H9 (cell line): ENCODE measurements around the gene TMEM30B. TPM values are rescaled to one million over a fixed set of nuclear protein-coding genes. Genes with fewer than 3 reads are reported as not detected.

ENCODE experiments used
- DNase-seq: peaks from one replicate; pipeline ENCODE4 v3.0.0-alpha.2; 2017
- H2AFZ ChIP-seq: one replicate; pipeline ENCODE4 v1.6.1; 2013; ENCODE audit warnings: mild to moderate bottlenecking, low read length, control low read depth, moderate library complexity
- H2AK5ac ChIP-seq: 2 replicates; pipeline ENCODE4 v1.6.1; 2013; ENCODE audit warnings: low read length, control low read depth, mixed read lengths; ENCODE audit not compliant: insufficient read length
- H2BK120ac ChIP-seq: one replicate; pipeline ENCODE4 v1.6.1; 2013; ENCODE audit warnings: low read depth, mild to moderate bottlenecking, low read length, control low read depth, inconsistent platforms; ENCODE audit not compliant: poor library complexity, severe bottlenecking
- H2BK12ac ChIP-seq: 2 replicates; pipeline ENCODE4 v1.6.1; 2013; ENCODE audit warnings: low read length, control low read depth, mixed read lengths, low read depth; ENCODE audit not compliant: insufficient read length
- H2BK15ac ChIP-seq: 2 replicates; pipeline ENCODE4 v1.6.1; 2013; ENCODE audit warnings: low read depth, low read length, control low read depth
- H2BK20ac ChIP-seq: one replicate; pipeline ENCODE4 v1.6.1; 2013; ENCODE audit warnings: low read depth, mild to moderate bottlenecking, low read length, control low read depth, inconsistent platforms; ENCODE audit not compliant: poor library complexity, severe bottlenecking
- H2BK5ac ChIP-seq: 2 replicates; pipeline ENCODE4 v1.6.1; 2013; ENCODE audit warnings: low read length, control low read depth, mixed read lengths; ENCODE audit not compliant: insufficient read length
- H3K14ac ChIP-seq: 2 replicates; pipeline ENCODE4 v1.6.1; 2013; ENCODE audit warnings: low read length, control low read depth; ENCODE audit not compliant: insufficient read depth
- H3K18ac ChIP-seq: 2 replicates; pipeline ENCODE4 v1.6.1; 2013; ENCODE audit warnings: low read depth, mild to moderate bottlenecking, mixed read lengths, low read length, control low read depth; ENCODE audit not compliant: insufficient read length
- H3K23ac ChIP-seq: 2 replicates; pipeline ENCODE4 v1.6.1; 2013; ENCODE audit warnings: low read length, control low read depth, mixed read lengths, low read depth; ENCODE audit not compliant: insufficient read length
- H3K23me2 ChIP-seq: 2 replicates; pipeline ENCODE4 v1.6.1; 2013; ENCODE audit warnings: low read depth, mild to moderate bottlenecking, mixed read lengths, low read length, control low read depth; ENCODE audit not compliant: insufficient read length, poor library complexity, severe bottlenecking
- H3K27ac ChIP-seq: 2 replicates; pipeline ENCODE4 v1.5.1; 2013; ENCODE audit warnings: low read length, control low read depth, mixed read lengths, low read depth; ENCODE audit not compliant: insufficient read length
- H3K27me3 ChIP-seq: 2 replicates; pipeline ENCODE4 v1.6.1; 2013; ENCODE audit warnings: low read length, control low read depth, inconsistent platforms; ENCODE audit not compliant: insufficient read depth
- H3K4ac ChIP-seq: 2 replicates; pipeline ENCODE4 v1.6.1; 2013; ENCODE audit warnings: low read depth, mild to moderate bottlenecking, control low read depth, inconsistent platforms, low read length, moderate library complexity
- H3K4me1 ChIP-seq: 2 replicates; pipeline ENCODE4 v1.6.1; 2013; ENCODE audit warnings: low read length, control low read depth, inconsistent platforms; ENCODE audit not compliant: insufficient read depth
- H3K4me2 ChIP-seq: 2 replicates; pipeline ENCODE4 v1.6.1; 2013; ENCODE audit warnings: low read length, control low read depth, mixed read lengths; ENCODE audit not compliant: insufficient read length, insufficient read depth
- H3K56ac ChIP-seq: 2 replicates; pipeline ENCODE4 v1.6.1; 2013; ENCODE audit warnings: low read depth, mild to moderate bottlenecking, mixed read lengths, low read length, control low read depth; ENCODE audit not compliant: insufficient read length
- H3K79me1 ChIP-seq: 2 replicates; pipeline ENCODE4 v1.6.1; 2013; ENCODE audit warnings: low read depth, mild to moderate bottlenecking, moderate library complexity, low read length, control low read depth, inconsistent platforms; ENCODE audit not compliant: insufficient read depth, poor library complexity, severe bottlenecking
- H3K79me2 ChIP-seq: 2 replicates; pipeline ENCODE4 v1.6.1; 2013; ENCODE audit warnings: low read length, control low read depth, inconsistent platforms; ENCODE audit not compliant: insufficient read depth
- H3K9ac ChIP-seq: 2 replicates; pipeline ENCODE4 v1.6.1; 2013; ENCODE audit warnings: low read length, control low read depth, mixed read lengths; ENCODE audit not compliant: insufficient read length; ENCODE audit errors: extremely low read depth
- H3K9me3 ChIP-seq: one replicate; pipeline ENCODE4 v1.6.1; 2013; ENCODE audit warnings: low read depth, low read length, inconsistent platforms; ENCODE audit not compliant: control insufficient read depth
- H3T11ph ChIP-seq: one replicate; pipeline ENCODE4 v1.6.1; 2013; ENCODE audit warnings: mild to moderate bottlenecking, low read length, control low read depth, inconsistent platforms
- H4K20me1 ChIP-seq: one replicate; pipeline ENCODE4 v1.6.1; 2013; ENCODE audit not compliant: control insufficient read depth, insufficient read length, insufficient read depth
- H4K5ac ChIP-seq: 2 replicates; pipeline ENCODE4 v1.6.1; 2013; ENCODE audit warnings: low read depth, mild to moderate bottlenecking, mixed read lengths, low read length, control low read depth; ENCODE audit not compliant: insufficient read length
- H4K8ac ChIP-seq: replicated peaks from 2 replicates; pipeline ENCODE4 v1.6.1; 2013; ENCODE audit warnings: low read length, control low read depth, mixed read lengths, low read depth; ENCODE audit not compliant: insufficient read length
- H4K91ac ChIP-seq: 2 replicates; pipeline ENCODE4 v1.6.1; 2013; ENCODE audit warnings: low read depth, mild to moderate bottlenecking, moderate library complexity, mixed read lengths, low read length, control low read depth; ENCODE audit not compliant: insufficient read length
- H3K27ac Mint-ChIP-seq, 3 experiments: 2 replicates in 2 of 3; 3 replicates in 1 of 3; pipeline ENCODE4 v1.8.0; 2020 to 2021; ENCODE audit warnings: mixed read lengths in 3 of 3, mild to moderate bottlenecking in 1 of 3, moderate library complexity in 1 of 3
- H3K27me3 Mint-ChIP-seq: 2 replicates; pipeline ENCODE4 v1.8.0; 2021; ENCODE audit warnings: low read depth, mild to moderate bottlenecking, moderate library complexity, mixed read lengths
- H3K36me3 Mint-ChIP-seq, 3 experiments: 2 replicates in 2 of 3; 3 replicates in 1 of 3; pipeline ENCODE4 v1.8.0; 2020 to 2021; ENCODE audit warnings: low read depth in 3 of 3, mixed read lengths in 3 of 3; ENCODE audit not compliant: insufficient read depth in 1 of 3
- H3K4me1 Mint-ChIP-seq, 2 experiments: 2 replicates each; pipeline ENCODE4 v1.8.0; 2020; ENCODE audit warnings: mixed read lengths in 2 of 2
- H3K4me3 Mint-ChIP-seq, 2 experiments: 2 replicates in 1 of 2; 3 replicates in 1 of 2; pipeline ENCODE4 v1.8.0; 2020 to 2021; ENCODE audit warnings: mild to moderate bottlenecking in 2 of 2, mixed read lengths in 2 of 2, moderate library complexity in 1 of 2
- H3K9me3 Mint-ChIP-seq, 2 experiments: 2 replicates in 1 of 2; 3 replicates in 1 of 2; pipeline ENCODE4 v1.8.0; 2020; ENCODE audit warnings: mild to moderate bottlenecking in 2 of 2, mixed read lengths in 2 of 2, moderate library complexity in 1 of 2
- WGBS: extraction: QIAGEN DNeasy Blood & Tissue Kit; methylation state at CpG from one replicate; pipeline ENCODE4 v1.1.7; 2013; ENCODE audit warnings: missing lambda C conversion rate, low lambda C conversion rate, mixed read lengths; ENCODE audit not compliant: insufficient read length; ENCODE audit errors: extremely low coverage; 5-methylcytosine and 5-hydroxymethylcytosine counted together
- total RNA-seq: library from RNA; stranded (reverse); gene quantifications from 2 replicates; pipeline ENCODE4 v1.2.1, GENCODE V29; 2021
- TF ChIP-seq, protein P1 (sequence below): fragments of 200-600 bp; sonication (generic); conservative IDR thresholded peaks from 3 replicates; pipeline ENCODE4 v1.8.0; 2021; ENCODE audit warnings: antibody characterized with exemption, mild to moderate bottlenecking

Gene TMEM30B
- total RNA-seq, 1 experiment from 2014 or later = 12.2 TPM

DNA sequence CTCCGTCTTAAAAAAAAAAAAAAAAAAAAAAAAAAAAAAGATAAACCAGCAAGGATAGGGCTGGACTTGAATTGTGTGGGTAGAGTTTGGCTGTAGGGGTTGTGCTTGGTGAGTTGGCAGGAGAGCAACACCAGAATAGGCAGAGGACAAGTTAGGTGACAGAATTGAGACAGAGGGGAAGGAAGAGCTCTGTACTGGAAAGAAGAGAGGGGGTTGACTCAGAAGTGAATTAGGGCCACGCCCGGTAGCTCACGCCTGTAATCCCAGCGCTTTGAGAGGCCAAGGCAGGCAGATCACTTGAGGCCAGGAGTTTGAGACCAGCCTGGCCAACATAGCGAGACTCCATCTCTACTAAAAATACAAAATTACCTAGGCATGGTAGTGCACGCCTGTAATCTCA is 6.1 kb upstream of the TMEM30B start:
- H3K23ac ChIP-seq = no peak overlapping the region
- no peak overlapping the region for H3K56ac ChIP-seq
- H3K79me2 ChIP-seq = no peaks in the 10 kb centered on the region
- WGBS = no CpG with 5 or more reads among the region's 7 CpGs
- no peaks in the 10 kb centered on the region for H3K79me1 ChIP-seq
- no peaks in the 10 kb centered on the region for H3K9me3 ChIP-seq
- H4K91ac ChIP-seq = no peak overlapping the region
- H3K4me1 ChIP-seq = no peaks in the 10 kb centered on the region
- H3K23me2 ChIP-seq = no peaks in the 10 kb centered on the region
- no peak overlapping the region for H2AFZ ChIP-seq
- H3K14ac ChIP-seq = no peak overlapping the region
- H3T11ph ChIP-seq = no peak overlapping the region
- Mint-ChIP-seq H3K4me1 (peaks cover 0 to 6% of the 10 kb centered on the region in 2 experiments; a peak in 1 of 4 replicates), H3K36me3 (no peaks in the 10 kb centered on the region), H3K4me3 (no peak overlapping the region), H3K27ac (no peak overlapping the region; a peak in 1 of 7 replicates), H3K9me3 (no peaks in the 10 kb centered on the region), H3K27me3 (no peaks in the 10 kb centered on the region; the same call in 1 of the 2 replicates)
- H3K4ac ChIP-seq = no peak overlapping the region
- no peak overlapping the region for H3K4me2 ChIP-seq
- H2AK5ac ChIP-seq = no peak overlapping the region
- H4K20me1 ChIP-seq = no peaks in the 10 kb centered on the region
- DNase-seq = no peak
- no peak overlapping the region for H2BK20ac ChIP-seq
- H3K27me3 ChIP-seq = no peaks in the 10 kb centered on the region
- no peak overlapping the region for H3K9ac ChIP-seq
- no peak overlapping the region for H2BK12ac ChIP-seq
- no peak overlapping the region for H2BK5ac ChIP-seq
- no peak overlapping the region for H4K8ac ChIP-seq
- no peak overlapping the region for H2BK120ac ChIP-seq
- TF ChIP-seq, protein P1, sequence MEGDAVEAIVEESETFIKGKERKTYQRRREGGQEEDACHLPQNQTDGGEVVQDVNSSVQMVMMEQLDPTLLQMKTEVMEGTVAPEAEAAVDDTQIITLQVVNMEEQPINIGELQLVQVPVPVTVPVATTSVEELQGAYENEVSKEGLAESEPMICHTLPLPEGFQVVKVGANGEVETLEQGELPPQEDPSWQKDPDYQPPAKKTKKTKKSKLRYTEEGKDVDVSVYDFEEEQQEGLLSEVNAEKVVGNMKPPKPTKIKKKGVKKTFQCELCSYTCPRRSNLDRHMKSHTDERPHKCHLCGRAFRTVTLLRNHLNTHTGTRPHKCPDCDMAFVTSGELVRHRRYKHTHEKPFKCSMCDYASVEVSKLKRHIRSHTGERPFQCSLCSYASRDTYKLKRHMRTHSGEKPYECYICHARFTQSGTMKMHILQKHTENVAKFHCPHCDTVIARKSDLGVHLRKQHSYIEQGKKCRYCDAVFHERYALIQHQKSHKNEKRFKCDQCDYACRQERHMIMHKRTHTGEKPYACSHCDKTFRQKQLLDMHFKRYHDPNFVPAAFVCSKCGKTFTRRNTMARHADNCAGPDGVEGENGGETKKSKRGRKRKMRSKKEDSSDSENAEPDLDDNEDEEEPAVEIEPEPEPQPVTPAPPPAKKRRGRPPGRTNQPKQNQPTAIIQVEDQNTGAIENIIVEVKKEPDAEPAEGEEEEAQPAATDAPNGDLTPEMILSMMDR = no peak
- H4K5ac ChIP-seq = no peak overlapping the region
- no peak overlapping the region for H3K27ac ChIP-seq
- no peak overlapping the region for H3K18ac ChIP-seq
- no peak overlapping the region for H2BK15ac ChIP-seq
